SK-N-MC (cell line): ENCODE results near the gene ANGPTL8.

Source experiments
- DNase-seq: peaks from one replicate; pipeline ENCODE4 v3.0.0-alpha.2; 2011; ENCODE audit warnings: low read depth, low spot score
- H3K27ac ChIP-seq: fragments of 200-600 bp; sonication (generic); 2 replicates; pipeline ENCODE4 v1.5.1; 2016; ENCODE audit warnings: mixed run types
- H3K36me3 ChIP-seq: fragments of 200-600 bp; sonication (generic); 2 replicates; pipeline ENCODE4 v1.6.1; 2017; ENCODE audit warnings: antibody characterized with exemption, low read length, mixed read lengths; ENCODE audit not compliant: insufficient read depth
- H3K4me3 ChIP-seq: fragments of 200-600 bp; sonication (generic); 2 replicates; pipeline ENCODE4 v1.5.1; 2016
- H3K9ac ChIP-seq: fragments of 200-600 bp; sonication (generic); 2 replicates; pipeline ENCODE4 v1.8.0; 2017; ENCODE audit warnings: mixed run types, mixed read lengths; ENCODE audit not compliant: insufficient read length
- H3K9me3 ChIP-seq: fragments of 200-600 bp; sonication (generic); 2 replicates; pipeline ENCODE4 v1.6.1; 2017; ENCODE audit warnings: low read depth, mild to moderate bottlenecking, antibody characterized with exemption, low read length, moderate library complexity, mixed read lengths
- EZH2 ChIP-seq: fragments of 200-600 bp; sonication (generic); IDR thresholded peaks from one replicate; pipeline ENCODE4 v1.6.1; 2017; ENCODE audit warnings: antibody characterized with exemption
- FOXP2 ChIP-seq: optimal IDR thresholded peaks from 2 replicates; pipeline ENCODE3; 2011; ENCODE audit warnings: mild to moderate bottlenecking, moderate library complexity; ENCODE audit not compliant: insufficient read depth; ENCODE audit errors: extremely low read length, control extremely low read depth
- POLR2AphosphoS5 ChIP-seq: IDR thresholded peaks from 2 replicates; pipeline ENCODE4 v1.6.1; 2012; ENCODE audit warnings: mild to moderate bottlenecking, low read depth, low read length, borderline replicate concordance

Gene ANGPTL8

DNA sequence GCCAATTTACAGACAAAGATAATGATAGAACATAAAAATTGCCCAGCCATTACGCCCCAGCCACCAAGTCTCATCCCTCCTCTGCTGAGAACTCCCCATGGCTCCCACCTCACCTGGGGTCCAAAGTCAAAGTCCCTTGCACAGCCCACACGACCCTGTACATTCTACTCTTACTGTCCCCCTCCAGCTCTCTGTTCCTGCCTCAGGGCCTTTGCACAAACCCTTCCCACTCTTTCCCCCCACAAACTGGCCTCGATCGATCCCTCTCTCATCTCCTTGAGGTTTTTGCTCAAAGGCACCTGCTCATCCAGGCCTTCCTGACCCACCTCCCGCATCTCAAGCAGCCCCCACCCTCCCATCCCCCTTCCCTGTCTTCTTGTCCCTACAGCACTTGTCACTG is 21.6 kb downstream of the ANGPTL8 start:
- TF ChIP-seq POLR2AphosphoS5: no peak
- TF ChIP-seq FOXP2: no peak
- no peak for TF ChIP-seq EZH2
- Histone ChIP-seq H3K4me3 (no peak overlapping the region), H3K27ac (no peak overlapping the region), H3K9me3 (no peaks in the 10 kb centered on the region), H3K9ac (no peak overlapping the region), H3K36me3 (no peaks in the 10 kb centered on the region)
- DNase-seq: no peak

DNA sequence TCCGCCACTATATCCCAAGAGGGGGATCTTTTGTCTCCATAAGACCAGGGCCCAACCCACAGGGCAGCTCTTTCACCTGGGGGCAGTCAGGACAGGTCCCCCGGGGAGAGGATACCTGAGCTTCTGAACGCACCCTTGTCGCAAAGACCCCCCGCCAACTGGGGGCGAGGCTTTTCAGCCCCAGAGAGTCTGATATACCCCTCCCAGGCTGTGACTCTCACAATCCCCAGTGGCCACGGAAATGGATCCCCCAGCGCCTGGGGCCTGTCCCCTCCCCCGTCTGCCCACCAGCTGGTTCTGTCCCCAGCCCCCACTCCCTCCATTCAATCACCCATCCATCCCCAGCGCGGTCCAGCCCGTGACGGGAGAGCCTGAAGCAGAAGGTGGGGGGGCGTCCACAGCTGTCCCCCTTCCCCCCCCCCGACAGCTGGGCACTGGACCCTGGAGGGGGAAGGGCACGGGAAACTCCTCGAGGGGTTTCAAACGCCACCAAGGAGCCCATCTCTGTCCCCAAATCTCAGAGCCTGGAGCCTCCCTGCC is 22.1 kb downstream of the ANGPTL8 start:
- Histone ChIP-seq H3K36me3 (no peaks in the 10 kb centered on the region), H3K9me3 (no peaks in the 10 kb centered on the region), H3K4me3 (peak overlapping the region; percentile 84), H3K9ac (no peak overlapping the region), H3K27ac (no peak overlapping the region)
- no peak for TF ChIP-seq FOXP2
- no peak for DNase-seq

DNA sequence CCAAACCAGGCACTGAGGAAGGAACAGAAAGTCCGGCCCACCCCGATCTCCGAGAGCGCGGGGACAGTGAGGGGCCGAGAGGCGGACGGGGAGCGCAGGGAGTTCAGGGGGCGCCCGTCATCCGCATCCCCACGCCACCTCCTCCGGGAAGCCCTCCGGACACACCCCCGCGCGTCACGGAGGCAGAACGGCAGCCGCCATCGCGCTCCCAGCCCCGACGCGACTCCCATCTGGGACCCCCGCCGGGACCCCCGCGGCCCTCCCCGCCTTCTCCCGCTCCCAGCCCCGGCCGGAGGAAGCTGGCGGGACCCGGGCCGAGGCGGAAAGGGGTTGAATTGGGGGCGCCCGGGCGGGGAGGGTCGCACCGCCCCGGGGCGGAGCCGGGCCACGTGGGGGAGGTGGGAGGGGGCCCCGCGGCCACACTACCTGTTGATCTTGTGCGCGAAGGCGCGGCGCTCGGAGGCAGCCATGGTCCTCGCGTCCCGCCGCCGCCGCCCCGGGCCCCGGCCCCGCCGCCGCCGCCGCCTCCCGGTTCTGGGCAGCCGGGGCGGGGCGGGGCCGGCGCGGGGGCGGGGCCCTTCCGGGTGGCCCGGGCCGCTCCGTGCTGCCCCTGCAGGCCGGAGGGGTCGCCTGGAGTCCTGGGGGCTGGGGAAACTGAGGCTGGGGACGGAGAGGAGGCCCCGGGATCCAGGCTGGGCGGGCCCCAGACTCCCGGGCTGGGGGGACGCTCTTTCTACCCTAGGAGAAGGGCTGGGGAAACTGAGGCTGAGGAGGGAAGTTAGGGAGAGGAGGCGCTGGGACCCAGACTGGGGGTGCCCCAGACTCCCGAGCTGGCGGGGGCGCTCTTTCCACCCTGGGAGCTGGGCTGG is 22.8 kb downstream of the ANGPTL8 start, which contains the start of gene DOCK6:
DOCK6 (minus strand) TSS at position 554 of the 869 bp plus-strand sequence; CDS start at position 470, 84 bp downstream.
- TF ChIP-seq FOXP2 (no peak), POLR2AphosphoS5 (no peak), EZH2 (no peak)
- Histone ChIP-seq H3K36me3 (no peaks in the 10 kb centered on the region), H3K9me3 (no peaks in the 10 kb centered on the region), H3K4me3 (peak within 1 kb of the TSS; percentile 84), H3K9ac (peak within 1 kb of the TSS; percentile 67), H3K27ac (no peak within 1 kb of the TSS)
- DNase-seq: no peak

DNA sequence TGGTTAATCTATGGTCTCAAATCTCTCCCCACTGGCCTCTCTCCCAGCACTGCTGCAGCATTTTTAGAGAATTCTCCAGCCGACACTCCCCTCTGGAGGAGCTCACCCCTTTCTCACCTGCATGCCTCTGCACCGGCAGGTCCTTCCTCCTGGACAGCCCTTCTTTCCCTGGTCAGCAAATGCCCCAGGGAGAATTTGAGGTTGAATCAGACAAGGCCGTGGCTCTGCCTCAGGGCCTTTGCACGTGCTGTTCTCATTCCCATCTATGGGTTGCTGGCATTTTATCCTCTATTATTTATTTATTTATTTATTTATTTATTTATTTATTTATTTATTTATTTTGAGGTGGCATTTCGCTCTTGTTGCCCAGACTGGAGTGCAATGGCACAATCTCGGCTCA is 24.3 kb downstream of the ANGPTL8 start:
- no peak for TF ChIP-seq POLR2AphosphoS5
- no peak for TF ChIP-seq FOXP2
- no peak for TF ChIP-seq EZH2
- H3K36me3 ChIP-seq: no peaks in the 10 kb centered on the region
- H3K27ac ChIP-seq: no peak overlapping the region
- no peak overlapping the region for H3K9ac ChIP-seq
- no peak for DNase-seq
- H3K9me3 ChIP-seq: no peaks in the 10 kb centered on the region
- no peak overlapping the region for H3K4me3 ChIP-seq

DNA sequence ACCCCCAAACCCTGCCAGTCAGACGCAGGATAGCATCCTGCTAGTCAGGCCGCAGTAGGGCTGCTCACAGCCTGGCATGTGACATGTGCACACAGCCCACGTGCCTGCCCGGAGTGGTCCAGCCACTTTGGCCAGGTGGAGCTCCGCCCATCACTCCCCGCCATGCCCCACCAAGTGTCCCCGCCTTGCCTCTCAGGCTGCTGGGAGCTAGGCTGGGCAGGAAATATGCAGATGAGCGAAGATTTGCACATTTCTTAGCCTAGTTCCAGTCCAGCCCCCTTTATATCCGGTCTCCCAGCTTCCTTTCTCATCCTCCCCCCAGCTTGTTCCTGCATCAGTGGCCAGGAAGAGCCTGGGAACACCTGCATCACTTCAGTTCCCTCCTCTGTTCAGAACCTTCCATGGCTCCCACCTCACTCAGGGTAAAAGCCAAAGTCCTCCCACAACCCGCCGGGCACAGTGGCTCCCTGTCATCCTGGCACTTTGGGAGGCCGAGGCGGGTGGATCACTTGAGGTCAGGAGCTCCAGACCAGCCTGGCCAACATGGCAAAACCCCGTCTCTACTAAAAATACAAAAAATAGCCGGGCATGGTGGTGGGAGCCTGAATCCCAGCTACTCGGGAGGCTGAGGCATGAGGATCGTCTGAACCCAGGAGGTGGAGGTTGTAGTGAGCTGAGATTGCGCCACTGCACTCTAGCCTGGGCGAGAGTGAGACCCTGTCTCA is 25.2 kb downstream of the ANGPTL8 start:
- TF ChIP-seq EZH2 (no peak), POLR2AphosphoS5 (no peak), FOXP2 (no peak)
- no peak overlapping the region for H3K27ac ChIP-seq
- no peak overlapping the region for H3K9ac ChIP-seq
- H3K36me3 ChIP-seq: no peaks in the 10 kb centered on the region
- no peak for DNase-seq
- H3K9me3 ChIP-seq: no peaks in the 10 kb centered on the region
- no peak overlapping the region for H3K4me3 ChIP-seq

DNA sequence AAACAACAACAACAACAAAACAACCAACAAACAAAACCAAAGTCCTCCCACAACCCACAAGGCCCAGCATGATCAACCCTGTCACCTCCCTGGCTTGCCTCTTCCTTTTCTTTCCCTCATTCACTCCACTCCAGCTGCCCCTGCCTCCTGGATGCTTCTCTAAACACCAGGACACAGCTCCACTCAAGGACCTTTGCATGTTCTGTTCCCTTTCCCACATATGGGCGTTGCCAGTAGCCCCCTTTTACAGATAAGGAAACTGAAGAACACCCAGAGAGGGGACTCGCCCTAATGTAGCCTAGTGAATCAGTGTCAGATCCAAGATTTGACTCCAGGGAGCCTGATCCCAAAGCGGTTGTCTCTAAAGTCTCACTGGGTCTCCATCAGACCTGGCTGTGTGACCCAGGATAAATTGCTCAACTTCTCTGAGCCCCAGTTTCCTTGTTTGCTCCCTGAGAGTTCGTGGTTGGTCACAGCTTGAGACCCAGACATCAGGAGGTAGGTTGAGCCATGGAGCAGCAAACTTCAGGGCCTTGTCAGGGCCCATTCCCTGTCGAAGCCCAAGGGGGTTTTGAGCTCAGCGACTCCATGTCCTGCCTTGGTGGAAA is 25.9 kb downstream of the ANGPTL8 start:
- Histone ChIP-seq H3K27ac (no peak overlapping the region), H3K9ac (no peak overlapping the region), H3K36me3 (no peaks in the 10 kb centered on the region), H3K4me3 (no peak overlapping the region), H3K9me3 (no peaks in the 10 kb centered on the region)
- TF ChIP-seq POLR2AphosphoS5: no peak
- TF ChIP-seq FOXP2: no peak
- TF ChIP-seq EZH2: no peak
- no peak for DNase-seq

DNA sequence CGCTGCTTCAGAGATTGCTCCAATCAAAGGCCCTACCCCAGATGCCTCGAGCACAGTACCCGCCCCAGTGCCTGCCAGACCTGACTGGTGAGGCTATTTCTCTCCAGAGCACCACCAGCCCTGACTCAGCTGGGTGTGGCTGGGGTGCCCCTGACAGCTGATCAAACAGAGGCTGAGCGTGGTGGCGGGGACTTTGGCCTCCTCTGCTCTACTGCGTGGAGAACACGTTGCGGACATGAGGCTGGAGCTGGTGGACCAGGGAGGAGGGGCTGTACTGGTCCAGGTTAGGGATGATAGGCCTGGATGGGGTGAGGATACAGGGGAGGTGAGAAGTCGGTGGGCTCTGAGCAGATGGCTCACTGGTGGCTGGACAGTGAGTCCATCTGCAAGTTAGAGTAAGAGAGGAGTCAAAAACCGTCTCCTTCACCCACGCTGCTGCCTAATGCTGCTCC is 26.4 kb downstream of the ANGPTL8 start:
- H3K27ac ChIP-seq: no peak overlapping the region
- no peak overlapping the region for H3K9ac ChIP-seq
- H3K36me3 ChIP-seq: no peaks in the 10 kb centered on the region
- no peak overlapping the region for H3K4me3 ChIP-seq
- H3K9me3 ChIP-seq: no peaks in the 10 kb centered on the region
- no peak for DNase-seq
- TF ChIP-seq POLR2AphosphoS5 (no peak), EZH2 (no peak), FOXP2 (no peak)

DNA sequence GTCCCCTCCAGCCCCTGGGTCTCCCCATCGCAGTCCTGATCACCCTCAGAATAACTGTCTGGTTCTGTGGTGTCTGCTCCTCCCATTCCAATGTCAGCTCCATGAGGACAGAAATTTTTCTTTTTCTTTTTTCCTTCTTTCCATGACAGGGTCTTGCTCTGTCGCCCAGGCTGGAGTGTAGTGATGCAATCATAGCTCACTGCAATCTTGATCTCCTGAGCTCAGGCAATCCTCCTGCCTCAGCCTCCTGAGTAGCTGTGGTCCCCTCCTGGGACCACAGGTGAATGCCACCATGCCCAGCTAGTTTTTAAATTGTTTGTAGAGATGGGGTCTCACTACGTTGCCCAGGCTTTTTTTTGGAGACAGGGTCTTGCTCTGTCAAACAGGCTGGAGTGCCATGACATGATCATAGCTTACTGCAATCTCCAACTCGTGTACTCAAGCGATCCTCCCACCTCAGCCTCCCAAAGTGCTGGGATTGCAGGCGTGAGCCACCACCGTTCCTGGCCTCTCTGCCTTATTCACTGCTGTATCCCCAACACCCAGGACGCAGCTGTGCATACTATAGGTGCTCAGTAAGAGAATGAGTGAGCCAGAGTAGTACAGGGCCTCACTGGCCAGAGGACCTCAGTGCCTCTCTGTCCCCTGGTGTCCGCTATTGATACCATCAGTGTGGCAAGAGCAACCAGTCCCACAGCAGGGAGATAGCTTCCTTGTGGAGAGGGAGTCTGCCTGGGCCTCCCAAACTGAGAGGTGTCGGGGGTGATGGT is 28.1 kb downstream of the ANGPTL8 start:
- no peak overlapping the region for H3K9ac ChIP-seq
- no peak for TF ChIP-seq POLR2AphosphoS5
- no peak overlapping the region for H3K4me3 ChIP-seq
- DNase-seq: no peak
- H3K9me3 ChIP-seq: no peaks in the 10 kb centered on the region
- H3K27ac ChIP-seq: no peak overlapping the region
- no peaks in the 10 kb centered on the region for H3K36me3 ChIP-seq
